HUES48 (cell line): Measurements from ENCODE around the gene FSTL1.
A peak's percentile ranks its signal among the peaks of the same experiment; 100 is the strongest.

ENCODE experiments used
- H3K27ac ChIP-seq: one replicate; pipeline ENCODE4 v1.7.0; 2013; ENCODE audit warnings: low read depth, low read length, inconsistent platforms
- H3K27me3 ChIP-seq: 2 replicates; pipeline ENCODE4 v1.6.1; 2013; ENCODE audit warnings: mild to moderate bottlenecking, low read length; ENCODE audit not compliant: control insufficient read depth, insufficient read depth
- H3K36me3 ChIP-seq: 2 replicates; pipeline ENCODE4 v1.6.1; 2013; ENCODE audit warnings: low read length; ENCODE audit not compliant: control insufficient read depth, insufficient read depth
- H3K4me1 ChIP-seq: 2 replicates; pipeline ENCODE4 v1.6.1; 2013; ENCODE audit warnings: mild to moderate bottlenecking, low read length; ENCODE audit not compliant: control insufficient read depth, insufficient read depth
- H3K4me3 ChIP-seq: 2 replicates; pipeline ENCODE4 v1.5.1; 2013; ENCODE audit warnings: mild to moderate bottlenecking, low read depth, low read length
- H3K9ac ChIP-seq: 2 replicates; pipeline ENCODE4 v1.6.1; 2013; ENCODE audit warnings: mild to moderate bottlenecking, low read depth, low read length, moderate library complexity
- H3K9me3 ChIP-seq: 2 replicates; pipeline ENCODE4 v1.6.1; 2013; ENCODE audit warnings: low read length; ENCODE audit not compliant: control insufficient read depth, insufficient read depth

FSTL1 gene

GRCh38 chr3:120451272-120451761 is 525 bp upstream of the FSTL1 start:
- H3K4me1 ChIP-seq: peaks cover 30% of the 10 kb centered on the region
- H3K9me3 ChIP-seq: no peaks in the 10 kb centered on the region
- peak overlapping the region; percentile 66 for H3K27ac ChIP-seq
- peak overlapping the region; percentile 91 for H3K9ac ChIP-seq
- peaks cover 15% of the 10 kb centered on the region for H3K36me3 ChIP-seq
- H3K4me3 ChIP-seq: peak overlapping the region; percentile 93
- peaks cover 3% of the 10 kb centered on the region; the same call in 1 of the 2 replicates for H3K27me3 ChIP-seq

GRCh38 chr3:120449701-120450599 is 842 bp downstream of the FSTL1 start:
- peaks cover 30% of the 10 kb centered on the region for H3K4me1 ChIP-seq
- H3K9ac ChIP-seq: peak overlapping the region; percentile 91
- peak overlapping the region; percentile 93 for H3K4me3 ChIP-seq
- H3K27ac ChIP-seq: peak overlapping the region; percentile 68
- no peaks in the 10 kb centered on the region for H3K9me3 ChIP-seq
- peaks cover 3% of the 10 kb centered on the region; the same call in 1 of the 2 replicates for H3K27me3 ChIP-seq
- H3K36me3 ChIP-seq: peaks cover 28% of the 10 kb centered on the region

GRCh38 chr3:120449251-120449650 is 1.5 kb downstream of the FSTL1 start:
- Histone ChIP-seq H3K4me1 (peaks cover 30% of the 10 kb centered on the region), H3K27me3 (peaks cover 3% of the 10 kb centered on the region; the same call in 1 of the 2 replicates), H3K9me3 (no peaks in the 10 kb centered on the region), H3K36me3 (peaks cover 35% of the 10 kb centered on the region), H3K27ac (peak overlapping the region; percentile 72), H3K9ac (peak overlapping the region; percentile 91; the same call in 1 of the 2 replicates), H3K4me3 (peak overlapping the region; percentile 93)

- no peak overlapping the region for H3K9ac ChIP-seq
- H3K36me3 ChIP-seq: peaks cover 40% of the 10 kb centered on the region
- H3K4me1 ChIP-seq: peaks cover 34% of the 10 kb centered on the region
- H3K4me3 ChIP-seq: peak overlapping the region; percentile 93
- no peaks in the 10 kb centered on the region for H3K9me3 ChIP-seq
- H3K27ac ChIP-seq: peak overlapping the region; percentile 72
- peaks cover 3% of the 10 kb centered on the region; the same call in 1 of the 2 replicates for H3K27me3 ChIP-seq
These were observed 2.0 kb downstream of the FSTL1 start for GRCh38 chr3:120448756-120449155.

GRCh38 chr3:120446891-120447668 is 3.7 kb downstream of the FSTL1 start:
- Histone ChIP-seq H3K9me3 (no peaks in the 10 kb centered on the region), H3K4me1 (peaks cover 31% of the 10 kb centered on the region), H3K27me3 (peaks cover 3% of the 10 kb centered on the region; the same call in 1 of the 2 replicates), H3K9ac (no peak overlapping the region), H3K27ac (no peak overlapping the region), H3K36me3 (peaks cover 48% of the 10 kb centered on the region), H3K4me3 (no peak overlapping the region)

- Histone ChIP-seq H3K9ac (no peak overlapping the region), H3K36me3 (peaks cover 62% of the 10 kb centered on the region), H3K4me3 (no peak overlapping the region)
These were observed 5.1 kb downstream of the FSTL1 start for GRCh38 chr3:120445654-120446053.

GRCh38 chr3:120443626-120444123 is 7.1 kb downstream of the FSTL1 start:
- Histone ChIP-seq H3K9ac (no peak overlapping the region), H3K4me3 (no peak overlapping the region), H3K9me3 (no peaks in the 10 kb centered on the region), H3K36me3 (peaks cover 82% of the 10 kb centered on the region), H3K27me3 (no peaks in the 10 kb centered on the region), H3K27ac (no peak overlapping the region), H3K4me1 (peaks cover 20% of the 10 kb centered on the region)

More at GRCh38 chr3:120445654-120446053, 5.1 kb downstream of the FSTL1 start:
- H3K27ac ChIP-seq: no peak overlapping the region
- peaks cover 26% of the 10 kb centered on the region for H3K4me1 ChIP-seq
- H3K27me3 ChIP-seq: no peaks in the 10 kb centered on the region
- no peaks in the 10 kb centered on the region for H3K9me3 ChIP-seq

- Histone ChIP-seq H3K27ac (no peak overlapping the region), H3K9ac (no peak overlapping the region), H3K4me3 (no peak overlapping the region), H3K9me3 (no peaks in the 10 kb centered on the region), H3K4me1 (peaks cover 16% of the 10 kb centered on the region), H3K36me3 (peaks cover 88% of the 10 kb centered on the region), H3K27me3 (no peaks in the 10 kb centered on the region)
These were observed 7.7 kb downstream of the FSTL1 start for GRCh38 chr3:120442975-120443517.

- Histone ChIP-seq H3K27me3 (no peaks in the 10 kb centered on the region), H3K36me3 (peaks cover 88% of the 10 kb centered on the region), H3K9ac (no peak overlapping the region), H3K4me1 (peaks cover 19% of the 10 kb centered on the region), H3K9me3 (no peaks in the 10 kb centered on the region), H3K4me3 (no peak overlapping the region), H3K27ac (no peak overlapping the region)
These were observed 9.0 kb downstream of the FSTL1 start for GRCh38 chr3:120441776-120442175.

- Histone ChIP-seq H3K4me3 (no peak overlapping the region), H3K27me3 (no peaks in the 10 kb centered on the region), H3K9me3 (no peaks in the 10 kb centered on the region), H3K9ac (no peak overlapping the region), H3K27ac (no peak overlapping the region), H3K36me3 (peaks cover 78% of the 10 kb centered on the region), H3K4me1 (peaks cover 29% of the 10 kb centered on the region)
These were observed 10.0 kb downstream of the FSTL1 start for GRCh38 chr3:120440762-120441161.
